IPS-20b (cell line): ENCODE data around the gene KCNK4.
A peak's percentile ranks its signal among the peaks of the same experiment; 100 is the strongest.

Experiments used
- H3K27ac ChIP-seq: one replicate; pipeline ENCODE4 v1.5.1; 2013; ENCODE audit warnings: low read length
- H3K27me3 ChIP-seq: 2 replicates; pipeline ENCODE4 v1.6.1; 2013; ENCODE audit warnings: mild to moderate bottlenecking, low read length, inconsistent platforms; ENCODE audit not compliant: insufficient read depth
- H3K36me3 ChIP-seq: 2 replicates; pipeline ENCODE4 v1.6.1; 2013; ENCODE audit warnings: low read depth, mild to moderate bottlenecking, inconsistent platforms, low read length, moderate library complexity; ENCODE audit not compliant: insufficient read depth
- H3K4me1 ChIP-seq: 2 replicates; pipeline ENCODE4 v1.6.1; 2013; ENCODE audit warnings: mild to moderate bottlenecking, control low read depth, inconsistent platforms, low read length, moderate library complexity; ENCODE audit not compliant: insufficient read depth
- H3K4me3 ChIP-seq: 2 replicates; pipeline ENCODE4 v1.5.1; 2013; ENCODE audit warnings: mild to moderate bottlenecking, low read length, inconsistent platforms
- H3K9ac ChIP-seq: 2 replicates; pipeline ENCODE4 v1.6.1; 2013; ENCODE audit warnings: low read depth, mild to moderate bottlenecking, inconsistent platforms, low read length, moderate library complexity
- H3K9me3 ChIP-seq: 2 replicates; pipeline ENCODE4 v1.6.1; 2013; ENCODE audit warnings: mild to moderate bottlenecking, low read depth, low read length, inconsistent platforms; ENCODE audit not compliant: insufficient read depth

KCNK4 gene

GRCh38 chr11:64248578-64248977, 42.5 kb upstream of the KCNK4 start:
- H3K9me3 ChIP-seq: no peaks in the 10 kb centered on the region
- H3K27ac ChIP-seq: peak overlapping the region; percentile 95
- no peaks in the 10 kb centered on the region for H3K27me3 ChIP-seq
- H3K4me1 ChIP-seq: peaks cover 28% of the 10 kb centered on the region
- H3K36me3 ChIP-seq: peaks cover 15% of the 10 kb centered on the region; the same call in 1 of the 2 replicates
- peak overlapping the region; percentile 94; the same call in 1 of the 2 replicates for H3K4me3 ChIP-seq
- H3K9ac ChIP-seq: peak overlapping the region; percentile 80; the same call in 1 of the 2 replicates

- Histone ChIP-seq H3K9ac (peak overlapping the region; percentile 80; the same call in 1 of the 2 replicates), H3K27me3 (no peaks in the 10 kb centered on the region), H3K27ac (peak overlapping the region; percentile 95), H3K36me3 (peaks cover 10% of the 10 kb centered on the region; the same call in 1 of the 2 replicates), H3K4me3 (peak overlapping the region; percentile 62; the same call in 1 of the 2 replicates), H3K9me3 (no peaks in the 10 kb centered on the region), H3K4me1 (peaks cover 28% of the 10 kb centered on the region)
These were observed 42.1 kb upstream of the KCNK4 start for GRCh38 chr11:64249038-64249437.

- Histone ChIP-seq H3K9ac (peak overlapping the region; percentile 80; the same call in 1 of the 2 replicates), H3K4me1 (peaks cover 28% of the 10 kb centered on the region)
These were observed 41.3 kb upstream of the KCNK4 start for GRCh38 chr11:64249563-64250414.

GRCh38 chr11:64250415-64251015, 40.6 kb upstream of the KCNK4 start:
- H3K4me3 ChIP-seq: peak overlapping the region; percentile 62
- H3K9ac ChIP-seq: peak overlapping the region; percentile 80; the same call in 1 of the 2 replicates
- H3K36me3 ChIP-seq: peaks cover 11% of the 10 kb centered on the region
- H3K9me3 ChIP-seq: no peaks in the 10 kb centered on the region
- no peaks in the 10 kb centered on the region for H3K27me3 ChIP-seq
- H3K27ac ChIP-seq: peak overlapping the region; percentile 87
- H3K4me1 ChIP-seq: peaks cover 28% of the 10 kb centered on the region

More at GRCh38 chr11:64249563-64250414, 41.3 kb upstream of the KCNK4 start:
- Histone ChIP-seq H3K27me3 (no peaks in the 10 kb centered on the region), H3K27ac (peak overlapping the region; percentile 95), H3K36me3 (peaks cover 9% of the 10 kb centered on the region), H3K9me3 (no peaks in the 10 kb centered on the region), H3K4me3 (peak overlapping the region; percentile 62; the same call in 1 of the 2 replicates)

DNA sequence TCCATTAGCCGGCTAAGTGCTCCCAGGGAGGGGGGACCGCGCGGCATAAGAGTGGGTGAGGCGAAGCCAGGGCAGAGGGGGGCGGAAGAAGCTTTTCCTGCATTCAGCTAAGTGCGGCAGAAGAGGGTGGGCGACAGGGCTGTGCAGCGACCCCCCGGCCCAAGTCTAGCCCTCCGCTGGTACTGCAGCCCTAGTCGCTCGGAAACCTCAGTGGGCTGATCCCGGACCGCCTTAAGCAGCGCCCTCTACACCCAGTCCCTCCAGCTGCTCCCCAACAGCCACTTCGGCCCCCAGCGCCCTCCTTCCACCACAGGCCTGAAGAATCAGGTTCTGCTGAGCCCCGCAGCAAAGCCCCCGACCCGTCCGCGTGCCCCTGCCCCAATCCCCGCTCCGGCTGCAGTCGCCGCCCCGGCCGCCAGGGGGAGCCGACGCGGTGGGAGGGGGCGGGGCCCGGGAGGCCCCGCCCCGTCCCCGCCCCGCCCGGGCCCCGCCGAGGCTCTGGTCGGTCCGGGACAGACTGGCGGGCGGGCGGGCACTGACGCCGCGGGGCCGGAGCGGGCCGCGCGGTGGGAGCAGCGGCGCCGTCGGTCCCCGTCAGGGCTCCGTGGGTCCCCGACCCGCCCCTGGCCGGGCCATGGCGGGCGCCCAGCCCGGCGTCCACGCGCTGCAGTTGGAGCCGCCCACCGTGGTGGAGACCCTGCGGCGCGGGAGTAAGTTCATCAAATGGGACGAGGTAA, 39.9 kb upstream of the KCNK4 start, which contains the start of gene PLCB3:
Gene PLCB3 (plus strand): TSS at position 515 of the 737 bp plus-strand sequence. CDS start 120 bp downstream, at position 635.
- H3K27ac ChIP-seq: peak within 1 kb of the TSS; percentile 87
- H3K36me3 ChIP-seq: peaks cover 18% of the 10 kb centered on the region
- peak within 1 kb of the TSS; percentile 94 for H3K4me3 ChIP-seq
- H3K9ac ChIP-seq: peak within 1 kb of the TSS; percentile 90; the same call in 1 of the 2 replicates
- no peaks in the 10 kb centered on the region for H3K9me3 ChIP-seq
- no peaks in the 10 kb centered on the region for H3K27me3 ChIP-seq
- H3K4me1 ChIP-seq: peaks cover 28% of the 10 kb centered on the region

DNA sequence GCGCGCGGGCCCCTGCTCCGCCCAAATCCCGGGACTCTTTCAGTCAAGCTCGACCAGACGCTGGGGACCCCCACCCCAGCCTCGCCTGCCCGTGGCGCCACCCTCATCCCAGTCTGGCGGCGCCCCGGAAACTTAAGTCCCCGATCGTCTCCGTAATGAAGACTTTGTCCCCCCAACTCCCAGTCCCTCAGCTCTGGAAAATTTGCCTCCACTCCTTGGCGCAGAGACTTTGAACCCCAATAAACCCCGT, 39.4 kb upstream of the KCNK4 start:
- H3K9me3 ChIP-seq: no peaks in the 10 kb centered on the region
- no peaks in the 10 kb centered on the region for H3K27me3 ChIP-seq
- H3K36me3 ChIP-seq: peaks cover 23% of the 10 kb centered on the region
- H3K9ac ChIP-seq: peak overlapping the region; percentile 90; the same call in 1 of the 2 replicates
- H3K27ac ChIP-seq: peak overlapping the region; percentile 32
- H3K4me3 ChIP-seq: peak overlapping the region; percentile 94
- peaks cover 28% of the 10 kb centered on the region for H3K4me1 ChIP-seq

DNA sequence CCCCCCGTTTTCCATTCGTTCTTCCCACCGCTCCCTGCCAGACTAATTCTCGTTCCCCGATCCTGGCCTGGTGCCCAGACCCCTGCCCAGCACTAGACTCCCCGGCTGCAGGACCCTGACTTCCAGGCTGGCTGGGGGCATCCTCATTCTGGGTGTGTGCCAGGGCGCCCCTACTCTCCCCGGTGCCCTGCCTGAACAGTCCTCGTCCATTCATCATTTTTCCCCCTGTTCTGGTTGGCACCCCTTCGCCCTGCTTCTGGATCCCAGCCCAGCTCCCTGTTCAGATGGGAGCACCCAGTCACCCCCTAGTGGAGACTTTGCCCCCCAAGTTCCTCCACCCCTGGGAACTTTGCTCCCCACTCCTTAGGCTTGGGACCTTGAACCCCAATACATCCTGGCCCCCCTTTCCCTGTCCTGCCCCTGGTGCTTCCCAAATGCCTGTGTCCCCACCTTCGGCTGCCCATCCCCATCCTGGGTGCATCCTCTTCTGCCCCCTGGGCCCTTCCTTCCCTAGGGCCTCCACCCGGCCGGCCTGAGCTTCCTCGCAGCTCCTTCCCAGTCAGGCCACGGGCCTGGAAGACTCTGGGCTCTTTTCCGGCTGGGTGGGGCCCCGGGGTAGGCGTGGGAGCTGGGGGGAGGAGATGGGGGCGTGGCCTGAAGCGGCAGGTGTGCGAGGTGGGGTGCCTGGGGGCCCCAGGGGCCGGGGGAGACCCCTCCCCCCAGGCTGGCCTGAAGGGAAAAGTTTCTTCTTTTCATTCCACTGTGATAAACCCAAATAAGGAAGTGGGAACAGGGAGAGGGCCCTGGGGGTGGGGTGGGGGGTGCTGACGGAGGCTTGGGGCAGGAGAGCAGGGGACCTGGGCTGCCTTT, 38.9 kb upstream of the KCNK4 start:
- peak overlapping the region; percentile 32 for H3K27ac ChIP-seq
- peak overlapping the region; percentile 90; the same call in 1 of the 2 replicates for H3K9ac ChIP-seq
- H3K4me1 ChIP-seq: peaks cover 28% of the 10 kb centered on the region
- H3K27me3 ChIP-seq: no peaks in the 10 kb centered on the region
- H3K36me3 ChIP-seq: peaks cover 24% of the 10 kb centered on the region
- H3K4me3 ChIP-seq: peak overlapping the region; percentile 94
- no peaks in the 10 kb centered on the region for H3K9me3 ChIP-seq

- H3K9me3 ChIP-seq: no peaks in the 10 kb centered on the region
- peaks cover 24% of the 10 kb centered on the region for H3K36me3 ChIP-seq
- H3K27ac ChIP-seq: no peak overlapping the region
- peak overlapping the region; percentile 94; the same call in 1 of the 2 replicates for H3K4me3 ChIP-seq
- H3K27me3 ChIP-seq: no peaks in the 10 kb centered on the region
- peak overlapping the region; percentile 90; the same call in 1 of the 2 replicates for H3K9ac ChIP-seq
- H3K4me1 ChIP-seq: peaks cover 24% of the 10 kb centered on the region
These were observed 38.1 kb upstream of the KCNK4 start for GRCh38 chr11:64253043-64253442.

DNA sequence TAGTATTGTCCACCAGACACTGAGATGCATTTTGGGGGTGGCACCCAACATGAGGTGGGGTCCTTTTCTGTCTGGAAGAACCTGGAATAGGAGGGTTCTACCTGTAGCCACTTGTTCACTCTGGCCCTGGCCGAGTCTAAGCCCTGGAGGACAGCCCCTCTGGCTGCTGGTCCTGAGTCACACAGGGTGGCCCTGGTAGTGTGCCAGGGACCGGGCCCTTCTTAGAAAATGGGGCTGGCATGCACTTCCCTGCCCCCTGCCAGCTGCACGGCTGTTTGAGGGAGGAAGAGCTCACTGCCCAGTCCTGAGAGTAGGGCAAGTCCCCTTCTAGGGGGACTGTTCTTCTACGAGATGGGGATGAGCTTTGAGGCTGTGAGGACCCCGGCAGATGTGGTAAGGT, 37.6 kb upstream of the KCNK4 start:
- Histone ChIP-seq H3K27me3 (no peaks in the 10 kb centered on the region), H3K4me3 (peak overlapping the region; percentile 94; the same call in 1 of the 2 replicates), H3K36me3 (peaks cover 29% of the 10 kb centered on the region), H3K9me3 (no peaks in the 10 kb centered on the region), H3K9ac (peak overlapping the region; percentile 90; the same call in 1 of the 2 replicates), H3K4me1 (peaks cover 20% of the 10 kb centered on the region), H3K27ac (no peak overlapping the region)

DNA sequence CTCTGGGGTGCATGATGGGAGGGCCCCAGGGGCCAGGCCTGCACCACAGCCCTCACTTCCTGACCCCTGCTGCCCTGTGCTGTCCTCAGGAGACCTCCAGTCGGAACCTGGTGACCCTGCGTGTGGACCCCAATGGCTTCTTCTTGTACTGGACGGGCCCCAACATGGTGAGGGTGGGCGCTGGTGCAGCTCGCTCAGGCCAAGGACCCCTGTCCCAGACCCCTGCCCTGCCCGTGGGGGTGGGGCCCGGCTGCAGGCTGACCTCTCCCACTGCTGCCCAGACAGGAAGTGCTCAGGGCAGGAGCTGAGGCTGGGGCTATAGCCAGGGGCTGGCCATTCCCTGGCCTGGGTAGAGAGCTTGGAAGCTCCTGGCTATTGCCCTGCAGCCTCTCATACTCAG, 36.8 kb upstream of the KCNK4 start:
- Histone ChIP-seq H3K9me3 (no peaks in the 10 kb centered on the region), H3K9ac (no peak overlapping the region), H3K27ac (no peak overlapping the region), H3K27me3 (no peaks in the 10 kb centered on the region), H3K36me3 (peaks cover 37% of the 10 kb centered on the region), H3K4me3 (no peak overlapping the region), H3K4me1 (peaks cover 13% of the 10 kb centered on the region; the same call in 1 of the 2 replicates)
